HepG2 (cell line): Measurements from ENCODE around the gene MORN5. TPM values are rescaled to one million over a fixed set of nuclear protein-coding genes. Genes with fewer than 3 reads are reported as not detected.
A peak's percentile ranks its signal among the peaks of the same experiment; 100 is the strongest.

ENCODE experiments used
- ATAC-seq: fragments of 200-7000 bp; cut with Tn5 transposase; 3 replicates; pipeline ENCODE4 v1.9.1; 2020; ENCODE audit warnings: mild to moderate bottlenecking, moderate library complexity
- BruUV-seq: library from RNA; stranded (reverse); fragments of 400-500 nt; replicated peaks from 2 replicates; lab custom pipeline; 2021; lab: Mats Ljungman, UMichigan
- CTCF ChIA-PET: fragments of 300-600 bp; formaldehyde crosslinking; extraction: SDS; loops from one replicate; lab custom pipeline; 2021; ENCODE audit warnings: low total read pairs, inconsistent platforms, low intra/inter-chr PET ratio; lab: Yijun Ruan, JAX
- POLR2A ChIA-PET: fragments of 350-600 bp; sonication (Branson Sonifier 250); formaldehyde crosslinking; loops from one replicate; lab custom pipeline; 2020; ENCODE audit warnings: antibody characterized with exemption, inconsistent platforms; lab: Yijun Ruan, JAX
- DNase-seq: peaks from one replicate; pipeline ENCODE4 v3.0.0-alpha.2; 2015; ENCODE audit warnings: low spot score
- FAIRE-seq: peaks from 3 replicates; lab custom pipeline; 2011; peaks lifted over from hg19 to GRCh38; lab: Jason Lieb, UNC
- H2AFZ ChIP-seq: one replicate; pipeline ENCODE4 v1.6.1; 2011; ENCODE audit warnings: low read length, inconsistent platforms
- H3K27ac ChIP-seq: fragments of 300-600 bp; 3 replicates; pipeline ENCODE4 v1.8.0; 2011; ENCODE audit warnings: mixed run types, mild to moderate bottlenecking, mixed read lengths, low read length, inconsistent platforms; ENCODE audit not compliant: insufficient read depth; ENCODE audit errors: extremely low read length
- H3K27me3 ChIP-seq, 2 experiments: fragments of 200-600 bp in 1 of 2; 2 replicates in 1 of 2; 3 replicates in 1 of 2; pipeline versions ENCODE4 v1.6.0 to v1.8.0; 2011; ENCODE audit warnings: low read length in 2 of 2, mild to moderate bottlenecking in 2 of 2, moderate library complexity in 2 of 2, inconsistent platforms in 1 of 2; ENCODE audit not compliant: insufficient read depth in 2 of 2, control insufficient read depth in 1 of 2
- H3K36me3 ChIP-seq, 2 experiments: fragments of 200-600 bp in 1 of 2; replicated peaks in 1 of 2; 2 replicates in 1 of 2; 3 replicates in 1 of 2; pipeline versions ENCODE4 v1.5.1 to v1.8.0; 2011; ENCODE audit warnings: low read length in 2 of 2, inconsistent platforms in 1 of 2; ENCODE audit not compliant: insufficient read depth in 2 of 2, control insufficient read depth in 1 of 2
- H3K4me1 ChIP-seq: 2 replicates; pipeline ENCODE4 v1.5.1; 2012; ENCODE audit warnings: low read length, inconsistent platforms; ENCODE audit not compliant: insufficient read depth
- H3K4me2 ChIP-seq: 2 replicates; pipeline ENCODE4 v1.6.0; 2011; ENCODE audit warnings: low read depth, low read length, inconsistent platforms
- H3K4me3 ChIP-seq, 3 experiments: fragments of 200-600 bp in 1 of 3; sonication (generic), shearing (Covaris generic) in 1 of 3; replicated peaks in 1 of 3; 2 replicates each; pipeline ENCODE4 v1.5.1; 2011 to 2016; ENCODE audit warnings: low read length in 3 of 3, inconsistent platforms in 2 of 3, low read depth in 2 of 3, mild to moderate bottlenecking in 2 of 3, control low read depth in 1 of 3, mixed read lengths in 1 of 3; ENCODE audit not compliant: insufficient read depth in 1 of 3
- H3K79me2 ChIP-seq: one replicate; pipeline ENCODE4 v1.6.1; 2011; ENCODE audit warnings: low read length, inconsistent platforms; ENCODE audit not compliant: insufficient read depth
- H3K9ac ChIP-seq: 2 replicates; pipeline ENCODE4 v1.6.0; 2011; ENCODE audit warnings: mild to moderate bottlenecking, low read depth, low read length, inconsistent platforms; ENCODE audit not compliant: insufficient read depth
- H3K9me3 ChIP-seq: 2 replicates; pipeline ENCODE4 v1.5.1; 2012; ENCODE audit warnings: mild to moderate bottlenecking, low read length
- H4K20me1 ChIP-seq: 2 replicates; pipeline ENCODE4 v1.6.0; 2011; ENCODE audit warnings: inconsistent platforms, mild to moderate bottlenecking, low read length, moderate library complexity; ENCODE audit not compliant: insufficient read depth
- AKAP8 ChIP-seq: sonication (generic); formaldehyde crosslinking; IDR thresholded peaks from 2 replicates; pipeline ENCODE4 v1.5.1; 2020; ENCODE audit warnings: mild to moderate bottlenecking, missing genetic modification reagents
- GATAD2A ChIP-seq: IDR thresholded peaks from 2 replicates; pipeline ENCODE4 v1.6.1; 2016
- HMGXB4 ChIP-seq, 2 experiments: sonication (generic) in 1 of 2; formaldehyde crosslinking in 1 of 2; IDR thresholded peaks; 2 replicates each; pipeline versions ENCODE4 v1.4.0 to v1.6.1; 2018 to 2020; ENCODE audit warnings: missing genetic modification reagents in 2 of 2, borderline replicate concordance in 1 of 2, low read depth in 1 of 2, mild to moderate bottlenecking in 1 of 2, missing biosample characterization in 1 of 2
- HOXA7 ChIP-seq: sonication (generic); formaldehyde crosslinking; IDR thresholded peaks from 2 replicates; pipeline ENCODE4 v1.8.1; 2022; ENCODE audit warnings: mild to moderate bottlenecking, missing genetic modification reagents, moderate library complexity
- KDM2A ChIP-seq: sonication (generic); formaldehyde crosslinking; IDR thresholded peaks from 2 replicates; pipeline ENCODE4 v1.4.0; 2020; ENCODE audit warnings: low read depth, missing genetic modification reagents, borderline replicate concordance
- MIER2 ChIP-seq: IDR thresholded peaks from 2 replicates; pipeline ENCODE4 v1.6.1; 2016; ENCODE audit warnings: missing biosample characterization, missing genetic modification reagents
- NR2F6 ChIP-seq, 2 experiments: IDR thresholded peaks; 2 replicates each; pipeline ENCODE4 v1.6.1; 2016; ENCODE audit warnings: antibody characterized with exemption in 1 of 2, mild to moderate bottlenecking in 1 of 2
- RXRB ChIP-seq: IDR thresholded peaks from 2 replicates; pipeline ENCODE4 v1.6.1; 2016; ENCODE audit warnings: borderline replicate concordance, missing genetic modification reagents, missing compliant biosample characterization
- SMAD1 ChIP-seq: sonication (generic); formaldehyde crosslinking; IDR thresholded peaks from 2 replicates; pipeline ENCODE4 v1.4.0; 2020; ENCODE audit warnings: missing genetic modification reagents, low read depth, mild to moderate bottlenecking, borderline replicate concordance
- SMC3 ChIP-seq: IDR thresholded peaks from 2 replicates; pipeline ENCODE4 v1.6.1; 2011; ENCODE audit warnings: low read length, improper control_type of control experiment
- STAG1 ChIP-seq: sonication (generic); formaldehyde crosslinking; IDR thresholded peaks from 2 replicates; pipeline ENCODE4 v1.4.0; 2020; ENCODE audit warnings: missing genetic modification reagents
- XRCC5 ChIP-seq: fragments of 200-400 bp; formaldehyde crosslinking; optimal IDR thresholded peaks from 2 replicates; pipeline ENCODE3; 2017; ENCODE audit warnings: mild to moderate bottlenecking, low read length
- ZC3H13 ChIP-seq: sonication (generic); formaldehyde crosslinking; IDR thresholded peaks from 2 replicates; pipeline ENCODE4 v1.8.1; 2023; ENCODE audit warnings: mild to moderate bottlenecking, missing genetic modification reagents, moderate library complexity
- ZNF18 ChIP-seq: sonication (generic); formaldehyde crosslinking; IDR thresholded peaks from 2 replicates; pipeline ENCODE4 v1.8.0; 2022; ENCODE audit warnings: mild to moderate bottlenecking, missing genetic modification reagents; ENCODE audit not compliant: insufficient replicate concordance
- ZNF354B ChIP-seq: sonication (generic); formaldehyde crosslinking; IDR thresholded peaks from 2 replicates; pipeline ENCODE4 v1.8.0; 2022; ENCODE audit warnings: mild to moderate bottlenecking, missing genetic modification reagents
- ZNF629 ChIP-seq: sonication (generic); formaldehyde crosslinking; conservative IDR thresholded peaks from 2 replicates; pipeline ENCODE4 v1.5.0; 2020; ENCODE audit warnings: missing genetic modification reagents
- WGBS: methylation state at CpG from one replicate; pipeline ENCODE4 v1.1.6; 2017; ENCODE audit warnings: low lambda C conversion rate; 5-methylcytosine and 5-hydroxymethylcytosine counted together
- in situ Hi-C: cut with HindIII; loops from 2 replicates; pipeline ENCODE4 v1.10.0; 2017; ENCODE audit warnings: low pct_unique_long_range_greater_than_20kb; ENCODE audit not compliant: extremely low pct_ligation_motif_present
- intact Hi-C: fragments of 100-400 bp; cut with micrococcal nuclease; formaldehyde crosslinking; loops from one replicate; pipeline ENCODE4 v1.10.0; 2022; ENCODE audit not compliant: unreplicated experiment
- polyA plus RNA-seq, 8 experiments: library from polyadenylated mRNA; depleted of rRNA in 3 of 8; stranded (reverse) in 7 of 8; unstranded in 1 of 8; fragments of >200 nt; fragmentation: Illumina TruSeq in 4 of 8; extraction: Trizol in 4 of 8; gene quantifications; 2 replicates each; pipeline versions ENCODE4 v1.2.1 to v1.2.3, GENCODE V29; 2011 to 2016; ENCODE audit warnings: low read depth in 4 of 8, missing spikeins in 1 of 8, mixed read lengths in 1 of 8; ENCODE audit not compliant: insufficient read depth in 1 of 8
- total RNA-seq, 5 experiments: library from RNA; depleted of rRNA; stranded (reverse); fragments of >200 nt; fragmentation: Illumina TruSeq; extraction: Trizol; gene quantifications; 2 replicates each; pipeline ENCODE4 v1.2.3, GENCODE V29; 2016; ENCODE audit warnings: low read depth in 1 of 5
- TF ChIP-seq, protein P1 (sequence below): sonication (generic); formaldehyde crosslinking; IDR thresholded peaks from 2 replicates; pipeline ENCODE4; 2020; ENCODE audit warnings: missing genetic modification reagents, mild to moderate bottlenecking, borderline replicate concordance

Gene MORN5
- total and polyA plus RNA-seq, 2 of the 13 experiments (the other 11 are each of a cell fraction or from before 2014, with no cell fraction given), result not detected

- FAIRE-seq (peak; percentile 66), ATAC-seq (peak; percentile 19; the same call in 2 of the 3 replicates), DNase-seq (peak; percentile 41)
- H4K20me1 ChIP-seq, result no peaks in the 10 kb centered on the region
- in situ Hi-C loops, result loop anchor here (5.0 to 10.0 kb wide), 2 partner anchors 224 to 332 kb away; no protein-coding TSS in a partner anchor
- BruUV-seq, result no TSS peak
- H3K79me2 ChIP-seq, result no peaks in the 10 kb centered on the region
- no peak overlapping the region for H3K27ac ChIP-seq
- no peak overlapping the region; a peak in 1 of 6 replicates for H3K4me3 ChIP-seq
- intact Hi-C loops, result loop anchor here (1.0 kb wide), 1 partner anchor 24 kb away; no protein-coding TSS in a partner anchor
- no peaks in the 10 kb centered on the region for H3K9me3 ChIP-seq
- 3% methylated on average over 13 of the region's 13 CpGs for WGBS
- H3K4me1 ChIP-seq, result peaks cover 28% of the 10 kb centered on the region
- H2AFZ ChIP-seq, result no peak overlapping the region
- H3K9ac ChIP-seq, result no peak overlapping the region
- ChIA-PET POLR2A (interaction anchor here (1.1 kb wide), 1 partner anchor 24 kb away, joined by 4 read pairs; no protein-coding TSS in a partner anchor), CTCF (interaction anchor here (1.2 to 6.0 kb wide), 5 partner anchors 18 to 226 kb away, joined by 5 to 95 read pairs (median 8); no protein-coding TSS in a partner anchor)
- H3K27me3 ChIP-seq, result peaks cover 0 to 5% of the 10 kb centered on the region in 2 experiments; a peak in 1 of 5 replicates
- H3K36me3 ChIP-seq, result no peaks in the 10 kb centered on the region
- H3K4me2 ChIP-seq, result no peak overlapping the region
- TF ChIP-seq AKAP8 (no peak), ZNF354B (CRISPR knock-in tag) (no peak), ZC3H13 (no peak), RXRB (0 out of 2 replicates have a peak, but pooled peaks have one; percentile 10), XRCC5 (peak; percentile 89), ZNF629 (CRISPR knock-in tag) (peak; percentile 50), MIER2 (CRISPR knock-in tag) (0 out of 2 replicates have a peak, but pooled peaks have one; percentile 22), HOXA7 (no peak), SMC3 (peak; percentile 87), KDM2A (peak; percentile 23; the same call in 1 of the 2 replicates), GATAD2A (CRISPR knock-in tag) (0 out of 2 replicates have a peak, but pooled peaks have one; percentile 11), HMGXB4 (CRISPR knock-in tag; IDR thresholded peaks at IDR 0.05; ENCODE audit: borderline replicate concordance in 1 of 2, low read depth in 1 of 2) (peak; percentile 63 to 77; a peak in 2 of 4 replicates), SMAD1 (0 out of 2 replicates have a peak, but pooled peaks have one; percentile 46), NR2F6 (IDR thresholded peaks at IDR 0.05) (no peak), NR2F6 (CRISPR knock-in tag; IDR thresholded peaks at IDR 0.05) (peak; percentile 49; the same call in 1 of the 2 replicates), ZNF18 (CRISPR knock-in tag) (no peak), STAG1 (CRISPR knock-in tag) (peak; percentile 72)
- TF ChIP-seq, protein P1, sequence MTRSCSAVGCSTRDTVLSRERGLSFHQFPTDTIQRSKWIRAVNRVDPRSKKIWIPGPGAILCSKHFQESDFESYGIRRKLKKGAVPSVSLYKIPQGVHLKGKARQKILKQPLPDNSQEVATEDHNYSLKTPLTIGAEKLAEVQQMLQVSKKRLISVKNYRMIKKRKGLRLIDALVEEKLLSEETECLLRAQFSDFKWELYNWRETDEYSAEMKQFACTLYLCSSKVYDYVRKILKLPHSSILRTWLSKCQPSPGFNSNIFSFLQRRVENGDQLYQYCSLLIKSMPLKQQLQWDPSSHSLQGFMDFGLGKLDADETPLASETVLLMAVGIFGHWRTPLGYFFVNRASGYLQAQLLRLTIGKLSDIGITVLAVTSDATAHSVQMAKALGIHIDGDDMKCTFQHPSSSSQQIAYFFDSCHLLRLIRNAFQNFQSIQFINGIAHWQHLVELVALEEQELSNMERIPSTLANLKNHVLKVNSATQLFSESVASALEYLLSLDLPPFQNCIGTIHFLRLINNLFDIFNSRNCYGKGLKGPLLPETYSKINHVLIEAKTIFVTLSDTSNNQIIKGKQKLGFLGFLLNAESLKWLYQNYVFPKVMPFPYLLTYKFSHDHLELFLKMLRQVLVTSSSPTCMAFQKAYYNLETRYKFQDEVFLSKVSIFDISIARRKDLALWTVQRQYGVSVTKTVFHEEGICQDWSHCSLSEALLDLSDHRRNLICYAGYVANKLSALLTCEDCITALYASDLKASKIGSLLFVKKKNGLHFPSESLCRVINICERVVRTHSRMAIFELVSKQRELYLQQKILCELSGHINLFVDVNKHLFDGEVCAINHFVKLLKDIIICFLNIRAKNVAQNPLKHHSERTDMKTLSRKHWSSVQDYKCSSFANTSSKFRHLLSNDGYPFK (CRISPR knock-in tag), result 0 out of 2 replicates have a peak, but pooled peaks have one; percentile 17
Measured at GRCh38 chr9:122122903-122123632, 36.6 kb upstream of the MORN5 start.
